GM18520 (cell line): Measurements from ENCODE around the gene PKP1.
"Not testable (repeated sequence)": the region's sequence is repeated elsewhere in the genome, so short reads cannot be mapped to it uniquely, and the experiment has no call there.

ENCODE experiments used
- ATAC-seq: cut with Tn5 transposase; IDR thresholded peaks from one replicate; pipeline ENCODE4 v1.9.1; 2021; ENCODE audit not compliant: unreplicated experiment

Gene PKP1, protein sequence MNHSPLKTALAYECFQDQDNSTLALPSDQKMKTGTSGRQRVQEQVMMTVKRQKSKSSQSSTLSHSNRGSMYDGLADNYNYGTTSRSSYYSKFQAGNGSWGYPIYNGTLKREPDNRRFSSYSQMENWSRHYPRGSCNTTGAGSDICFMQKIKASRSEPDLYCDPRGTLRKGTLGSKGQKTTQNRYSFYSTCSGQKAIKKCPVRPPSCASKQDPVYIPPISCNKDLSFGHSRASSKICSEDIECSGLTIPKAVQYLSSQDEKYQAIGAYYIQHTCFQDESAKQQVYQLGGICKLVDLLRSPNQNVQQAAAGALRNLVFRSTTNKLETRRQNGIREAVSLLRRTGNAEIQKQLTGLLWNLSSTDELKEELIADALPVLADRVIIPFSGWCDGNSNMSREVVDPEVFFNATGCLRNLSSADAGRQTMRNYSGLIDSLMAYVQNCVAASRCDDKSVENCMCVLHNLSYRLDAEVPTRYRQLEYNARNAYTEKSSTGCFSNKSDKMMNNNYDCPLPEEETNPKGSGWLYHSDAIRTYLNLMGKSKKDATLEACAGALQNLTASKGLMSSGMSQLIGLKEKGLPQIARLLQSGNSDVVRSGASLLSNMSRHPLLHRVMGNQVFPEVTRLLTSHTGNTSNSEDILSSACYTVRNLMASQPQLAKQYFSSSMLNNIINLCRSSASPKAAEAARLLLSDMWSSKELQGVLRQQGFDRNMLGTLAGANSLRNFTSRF

DNA sequence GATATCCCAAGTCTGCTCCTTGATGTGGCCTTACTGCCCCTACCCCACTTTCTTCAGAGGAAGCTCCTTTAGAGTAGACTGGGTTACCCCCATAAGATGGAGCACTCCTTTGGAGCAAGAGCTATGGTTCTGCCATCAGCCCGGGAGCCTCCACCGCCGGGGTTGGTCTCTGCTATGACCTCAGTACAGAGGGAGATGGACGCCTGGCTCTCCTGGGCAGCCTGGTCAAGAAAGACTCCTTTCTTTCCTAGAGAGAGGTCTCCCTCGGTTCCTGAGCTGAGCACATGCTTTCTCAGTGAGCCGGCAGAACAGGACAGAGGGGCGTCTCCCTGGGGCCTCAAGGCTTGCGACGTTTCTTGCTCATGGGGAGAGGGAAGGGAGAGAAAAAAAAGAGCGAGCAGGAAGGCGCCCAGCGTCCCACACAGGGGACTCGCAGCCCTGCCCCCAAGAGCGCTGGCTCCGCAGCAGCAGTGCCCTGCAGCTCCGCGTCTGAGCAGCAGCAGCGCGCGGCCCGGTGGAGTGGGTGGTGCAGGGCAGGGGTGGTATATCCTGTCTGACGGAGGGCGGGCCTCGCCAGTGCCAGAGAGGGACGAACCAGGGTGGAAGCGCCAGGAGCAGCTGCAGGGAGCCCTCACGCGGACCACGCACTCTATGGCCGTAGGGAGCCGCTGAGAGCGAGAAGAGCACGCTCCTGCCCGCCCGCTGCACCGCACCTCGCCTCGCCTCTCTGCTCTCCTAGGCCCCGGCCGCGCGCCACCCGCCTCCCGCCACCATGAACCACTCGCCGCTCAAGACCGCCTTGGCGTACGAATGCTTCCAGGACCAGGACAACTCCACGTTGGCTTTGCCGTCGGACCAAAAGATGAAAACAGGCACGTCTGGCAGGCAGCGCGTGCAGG lies at the start of gene PKP1:
PKP1 (plus strand) TSS at position 576 of the 899 bp plus-strand sequence; CDS start at position 773, 197 bp downstream.
- ATAC-seq: no peak

DNA sequence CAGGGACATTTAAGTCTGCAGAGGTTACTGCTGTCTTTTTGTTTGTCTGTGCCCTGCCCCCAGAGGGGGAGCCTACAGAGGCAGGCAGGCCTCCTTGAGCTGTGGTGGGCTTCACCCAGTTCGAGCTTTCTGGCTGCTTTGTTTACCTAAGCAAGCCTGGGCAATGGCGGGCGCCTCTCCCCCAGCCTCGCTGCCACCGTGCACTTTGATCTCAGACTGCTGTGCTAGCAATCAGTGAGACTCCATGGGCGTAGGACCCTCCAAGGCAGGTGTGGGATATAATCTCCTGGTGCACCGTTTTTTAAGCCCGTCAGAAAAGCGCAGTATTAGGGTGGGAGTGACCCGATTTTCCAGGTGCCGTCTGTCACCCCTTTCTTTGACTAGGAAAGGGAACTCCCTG lies 43.7 kb upstream of the PKP1 start:
- ATAC-seq: not testable (repeated sequence)

DNA sequence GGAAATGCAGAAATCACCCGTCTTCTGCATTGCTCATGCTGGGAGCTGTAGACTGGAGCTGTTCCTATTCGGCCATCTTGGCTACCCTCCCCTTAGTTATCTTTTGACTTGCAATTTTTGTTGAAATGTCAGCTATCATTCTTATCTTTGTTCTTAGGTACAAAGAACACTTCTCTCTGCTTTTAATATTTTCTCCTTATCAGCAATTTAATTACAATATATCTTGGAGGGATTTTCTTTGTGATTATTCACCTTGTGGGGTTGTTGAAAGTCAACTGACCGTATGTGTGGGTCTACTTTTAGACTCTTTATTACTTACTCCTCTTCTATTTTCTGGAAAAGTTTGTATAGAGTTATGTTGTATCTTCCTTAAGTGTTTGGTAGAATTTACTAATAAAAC lies 43.1 kb upstream of the PKP1 start:
- ATAC-seq: no peak

DNA sequence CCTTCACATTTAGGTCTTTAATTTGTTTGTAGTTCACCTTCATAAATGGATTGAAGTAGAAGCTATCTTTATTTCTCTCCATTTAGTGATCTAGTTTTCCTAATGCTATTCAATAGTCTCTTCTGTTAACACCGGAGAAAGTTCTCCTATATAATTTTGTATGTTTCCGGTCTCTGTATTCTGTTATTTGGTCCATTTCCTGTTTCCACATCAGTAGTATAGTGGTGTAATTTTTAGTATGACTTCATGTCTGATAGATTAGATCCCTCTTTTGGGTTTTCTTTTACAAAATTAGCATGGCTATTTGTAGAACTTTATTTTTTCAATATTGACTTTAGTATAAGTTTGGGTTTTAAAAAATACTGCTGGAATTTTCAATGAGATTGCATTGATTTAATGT lies 41.6 kb upstream of the PKP1 start:
- no peak for ATAC-seq

DNA sequence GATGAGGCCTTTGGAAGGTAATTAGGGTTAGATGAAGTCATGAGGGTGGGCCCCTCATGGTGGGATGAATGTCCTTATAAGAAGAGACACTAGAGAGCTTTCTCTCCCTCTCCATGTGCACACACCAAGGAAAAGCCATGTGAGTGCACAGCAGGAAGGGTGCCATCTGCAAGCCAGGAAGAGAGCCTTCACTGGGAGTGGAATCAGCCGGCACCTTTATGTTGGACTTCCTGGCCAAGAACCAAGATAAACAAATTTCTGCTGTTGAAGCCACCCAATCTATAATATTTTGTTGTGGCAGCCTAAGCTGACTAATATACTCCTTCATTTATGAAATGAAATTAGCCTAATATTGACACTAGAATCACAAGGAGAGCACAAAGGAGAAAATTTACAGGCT lies 38.2 kb upstream of the PKP1 start:
- ATAC-seq: no peak

DNA sequence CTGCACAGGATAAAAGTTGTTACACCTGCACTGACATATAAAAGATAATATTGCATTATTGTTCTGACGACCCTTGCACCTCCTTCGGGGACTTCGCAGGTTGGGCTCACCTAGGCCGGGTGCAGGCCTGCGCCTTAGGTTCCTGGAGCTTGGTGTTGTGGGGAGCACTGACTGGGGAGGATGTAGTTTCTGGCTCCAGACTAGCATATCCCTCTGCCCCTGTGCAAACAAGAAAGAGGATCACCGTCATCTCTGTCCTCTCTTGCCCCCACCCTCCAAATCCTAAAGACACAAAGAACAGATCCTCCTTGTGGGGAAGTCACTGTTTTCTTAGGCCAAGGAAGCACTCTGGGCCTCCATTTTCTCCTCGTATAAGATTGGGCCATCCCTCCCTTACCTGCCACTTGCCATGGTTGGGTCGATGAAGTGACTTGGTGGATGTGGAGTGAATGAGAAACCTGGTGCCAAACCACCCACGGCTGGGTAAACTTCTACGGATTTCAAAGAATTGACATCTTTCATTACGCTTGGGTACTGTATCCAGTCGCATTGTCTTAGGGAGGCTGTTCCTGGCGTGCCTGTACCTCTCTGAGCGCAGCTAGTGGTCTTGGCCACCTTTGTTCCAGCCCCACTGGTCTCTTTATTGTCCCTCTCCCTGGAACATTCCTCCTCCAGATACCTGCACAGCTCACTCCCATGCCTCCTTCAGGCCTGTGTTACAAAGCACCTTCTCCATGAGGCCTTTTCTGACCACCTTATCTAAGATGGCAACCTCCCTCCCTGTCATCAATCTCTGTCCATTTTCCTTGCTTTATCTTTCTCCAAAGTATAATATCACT lies 34.4 kb upstream of the PKP1 start:
- no peak for ATAC-seq

DNA sequence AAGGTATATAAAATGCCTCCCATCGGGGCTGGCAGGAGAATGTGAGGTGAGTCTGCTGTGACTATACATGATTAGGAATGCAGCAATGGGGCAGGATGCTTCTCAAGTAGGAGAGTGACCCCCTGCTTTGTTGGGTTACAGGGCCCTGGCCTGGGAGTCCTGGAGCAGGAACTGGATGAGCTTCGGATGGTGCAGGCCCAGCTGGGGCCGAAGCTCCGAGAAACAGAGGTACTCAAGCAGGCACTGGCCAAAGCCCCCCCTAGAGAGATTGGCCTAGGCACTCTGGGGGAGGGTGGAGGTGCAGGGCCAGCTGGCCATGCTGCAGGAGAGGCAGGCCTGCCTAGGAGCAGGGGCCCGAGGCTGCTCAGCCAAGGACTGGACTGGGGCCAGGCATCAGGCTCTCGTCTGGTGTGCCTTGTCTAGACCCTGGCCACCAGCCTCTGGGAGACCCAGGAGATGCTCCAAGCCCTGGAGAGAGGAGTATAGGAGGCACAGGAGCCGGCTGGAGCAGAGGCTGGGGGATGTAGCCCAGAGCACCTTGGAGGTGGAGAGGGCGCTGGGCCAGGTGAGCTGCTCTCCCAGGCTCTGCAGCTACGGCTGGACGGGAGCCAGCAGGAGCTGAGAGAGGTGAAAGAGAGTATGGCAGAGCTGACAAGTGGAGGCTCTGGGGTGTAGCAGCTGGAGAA lies 32.8 kb upstream of the PKP1 start:
- no peak for ATAC-seq

DNA sequence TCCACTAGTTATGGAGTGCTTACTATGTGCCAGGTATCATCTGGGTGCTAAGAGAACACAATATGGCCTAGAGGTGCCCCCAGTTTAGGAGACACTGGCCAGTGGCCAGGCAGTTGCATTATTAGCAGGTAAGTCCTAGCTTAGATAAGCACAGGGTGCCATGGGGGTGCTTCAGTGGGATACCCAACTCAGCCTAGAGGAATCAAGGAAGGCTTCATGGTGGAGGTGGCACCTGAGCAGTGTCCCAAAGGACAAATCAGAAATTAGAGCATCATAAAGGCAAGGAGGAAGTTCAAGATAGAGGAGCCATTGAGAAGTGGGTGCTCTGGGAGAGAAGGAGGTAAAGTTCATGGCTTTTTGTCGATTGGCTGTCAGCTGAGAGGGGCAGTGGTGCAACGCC lies 31.9 kb upstream of the PKP1 start:
- no peak for ATAC-seq

DNA sequence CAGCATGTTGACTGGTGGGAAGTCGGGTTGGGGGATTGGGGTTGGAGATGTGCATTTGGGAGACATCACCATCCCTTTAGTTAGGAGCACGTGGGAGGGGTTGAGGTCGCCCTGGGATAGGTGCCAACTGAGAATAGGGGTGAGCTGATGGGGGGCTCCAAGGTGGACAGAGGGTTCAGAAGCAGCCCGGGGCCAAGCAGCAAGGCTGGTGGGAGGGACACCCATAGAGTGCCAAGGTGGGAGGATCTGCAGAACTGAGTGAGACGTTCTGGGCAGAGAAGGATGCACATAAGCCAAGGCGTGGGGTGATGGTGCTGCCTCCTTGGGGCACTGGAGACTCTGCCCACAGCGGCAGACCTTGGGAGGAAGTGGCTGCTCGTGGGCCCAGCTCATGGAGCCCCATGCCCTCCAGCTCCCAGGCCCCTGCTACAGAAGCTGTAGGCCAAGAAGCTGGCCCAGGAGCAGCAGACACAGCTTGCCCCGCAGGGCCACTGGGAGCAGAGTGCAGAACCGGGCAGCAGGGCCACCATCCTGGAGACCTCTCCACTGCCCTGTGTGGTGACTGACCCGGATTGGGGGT lies 31.4 kb upstream of the PKP1 start:
- ATAC-seq: no peak

DNA sequence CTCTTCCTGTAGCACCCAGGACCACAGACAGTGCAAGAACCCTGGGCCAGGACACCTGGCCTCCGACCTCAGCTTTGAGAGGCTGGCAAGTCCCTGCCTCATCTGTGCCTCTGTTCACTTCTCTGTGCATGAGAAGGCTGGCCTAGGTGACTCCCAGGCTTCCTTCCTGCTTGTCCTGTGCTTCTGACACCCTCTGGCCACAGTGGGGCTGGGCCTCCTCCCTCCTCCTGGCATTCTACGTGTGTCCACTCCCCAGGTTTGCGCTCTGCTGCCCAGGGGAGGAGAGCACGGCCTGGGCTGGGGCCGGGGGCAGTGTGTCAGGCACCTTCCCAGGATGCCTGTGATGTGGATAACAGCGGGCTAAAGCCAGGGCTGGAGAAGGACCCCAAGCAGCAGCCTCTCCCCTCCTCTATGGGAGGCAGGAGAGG lies 30.3 kb upstream of the PKP1 start:
- ATAC-seq: no peak

DNA sequence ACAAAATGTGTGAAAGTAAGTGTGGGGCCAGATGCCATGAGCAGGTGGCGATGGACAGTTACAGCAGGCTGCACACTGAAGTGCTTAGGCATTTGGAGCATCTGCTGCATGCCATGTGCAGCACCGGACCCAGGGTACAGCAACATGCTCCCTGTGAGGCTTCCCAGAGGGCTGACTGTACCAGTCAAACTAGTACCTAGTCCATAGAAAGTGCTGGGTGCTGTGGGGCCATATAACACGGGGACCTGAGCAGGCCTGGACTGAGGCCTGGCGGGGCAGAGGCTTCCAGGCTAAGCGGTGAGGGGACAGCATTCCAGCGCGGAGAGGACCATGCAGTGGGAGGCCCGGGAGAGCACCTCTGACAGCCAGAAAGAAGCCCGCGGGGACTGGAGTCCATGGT lies 29.9 kb upstream of the PKP1 start:
- no peak for ATAC-seq

DNA sequence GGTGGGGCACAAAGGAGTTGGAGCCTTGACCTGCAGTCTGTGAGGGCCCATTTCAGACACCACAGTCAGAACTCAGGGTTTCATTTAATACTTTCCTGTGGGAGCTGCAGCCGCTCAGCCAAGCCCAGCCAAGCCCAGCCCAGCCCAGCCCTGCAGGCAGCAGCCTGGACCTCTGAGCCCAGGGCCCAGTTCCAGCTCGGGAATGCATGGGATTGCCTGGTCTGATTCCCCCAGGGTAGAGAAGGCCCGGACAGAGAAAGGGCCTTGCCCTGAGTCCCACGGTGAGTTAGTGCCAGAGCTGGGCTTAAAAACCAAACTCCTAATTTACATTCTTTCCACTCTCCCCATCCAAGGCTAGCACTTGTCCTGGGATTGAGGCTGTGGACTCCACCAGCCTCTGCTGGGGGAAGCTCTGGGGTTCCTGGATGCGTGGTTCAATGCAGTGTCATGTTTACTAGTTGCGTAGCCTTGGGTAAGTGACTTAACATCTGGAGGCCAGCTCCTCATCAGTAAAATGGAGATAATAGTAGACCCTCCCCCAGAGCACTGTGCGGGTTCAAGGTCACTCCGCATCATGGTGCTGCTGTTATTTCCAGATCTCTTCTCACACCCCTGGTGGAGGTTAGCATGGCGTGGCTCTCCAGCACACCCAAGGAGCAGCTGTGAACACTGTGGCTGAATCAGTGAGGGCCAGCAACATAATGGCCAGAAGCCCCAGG lies 29.2 kb upstream of the PKP1 start:
- ATAC-seq: no peak

DNA sequence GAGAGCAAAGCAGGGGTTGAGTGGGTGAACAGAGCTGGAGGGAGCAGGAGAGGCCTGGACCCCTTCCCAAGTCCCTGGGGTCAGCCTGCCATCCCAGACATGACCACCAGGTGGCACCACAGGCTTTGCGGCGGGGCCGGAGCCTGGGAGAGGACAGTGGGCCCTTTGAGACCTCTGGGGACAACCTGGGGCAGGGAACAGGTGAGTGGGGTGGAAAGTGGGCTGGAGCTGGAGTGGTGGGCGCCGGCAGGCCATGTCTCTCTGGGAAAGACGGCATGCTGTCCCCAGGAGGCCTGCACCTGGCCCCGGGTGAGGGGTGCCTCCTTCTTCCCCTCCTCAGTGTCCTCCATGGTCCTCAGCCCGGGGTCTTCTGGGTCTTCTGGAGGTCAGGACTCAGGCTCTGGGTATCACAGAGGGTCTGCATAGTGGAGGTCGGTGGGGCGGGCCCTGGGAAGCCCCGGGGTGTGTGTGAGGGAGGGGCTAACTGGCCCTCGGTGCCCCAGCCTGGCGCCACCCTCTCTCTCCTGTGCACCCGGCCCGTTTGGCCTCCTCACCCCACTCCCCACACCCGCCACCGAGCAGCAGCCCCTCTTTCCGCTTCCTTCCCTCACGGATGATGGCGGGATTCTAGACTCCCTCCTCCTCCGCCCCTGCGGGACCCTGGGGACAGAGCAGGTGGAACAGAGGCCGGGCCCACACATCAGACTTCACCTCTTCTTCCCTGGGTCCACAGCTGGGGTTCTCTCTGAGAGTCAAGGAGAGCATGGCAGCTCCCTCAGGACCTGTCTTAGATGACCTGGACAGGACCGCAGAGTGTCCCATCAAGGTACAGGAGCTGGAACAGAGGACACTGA lies 28.5 kb upstream of the PKP1 start:
- ATAC-seq: no peak

DNA sequence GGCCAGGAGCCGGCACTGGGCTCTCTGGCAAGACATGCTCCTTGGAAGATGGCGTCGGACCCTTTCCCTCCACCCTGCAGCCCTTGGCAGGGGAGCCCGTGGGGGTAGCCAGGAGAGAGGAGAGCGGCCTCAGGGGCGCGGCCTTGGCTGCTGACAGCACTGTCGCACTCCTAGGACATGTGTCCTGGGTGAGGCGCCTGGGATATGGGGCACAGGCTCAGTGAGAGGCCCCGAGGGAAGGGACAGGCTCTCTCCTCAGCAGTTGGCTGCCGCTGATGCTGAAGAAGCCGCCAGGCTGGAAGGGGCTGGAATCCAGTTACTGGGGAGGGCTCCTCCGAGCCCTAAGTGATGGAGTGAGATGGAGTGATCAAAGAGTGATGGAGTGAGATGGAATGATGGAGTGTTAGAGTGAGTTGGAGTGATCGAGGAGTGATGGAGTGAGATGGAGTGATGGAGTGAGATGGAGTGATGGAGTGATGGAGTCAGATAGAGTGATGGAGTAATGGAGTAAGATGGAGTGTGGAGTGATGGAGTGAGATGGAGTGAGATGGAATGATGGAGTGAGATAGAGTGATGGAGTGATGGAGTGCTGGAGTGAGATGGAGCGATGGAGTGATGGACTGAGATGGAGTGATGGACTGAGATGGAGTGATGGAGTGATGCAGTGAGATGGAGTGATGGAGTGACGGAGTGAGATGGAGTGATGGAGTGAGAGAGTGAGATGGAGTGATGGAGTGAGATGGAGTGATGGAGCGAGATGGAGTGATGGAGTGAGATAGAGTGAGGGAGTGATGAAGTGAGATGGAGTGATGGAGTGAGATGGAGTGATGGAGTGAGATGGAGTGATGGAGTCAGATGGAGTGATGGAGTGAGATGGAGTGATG lies 27.6 kb upstream of the PKP1 start:
- ATAC-seq: no peak

DNA sequence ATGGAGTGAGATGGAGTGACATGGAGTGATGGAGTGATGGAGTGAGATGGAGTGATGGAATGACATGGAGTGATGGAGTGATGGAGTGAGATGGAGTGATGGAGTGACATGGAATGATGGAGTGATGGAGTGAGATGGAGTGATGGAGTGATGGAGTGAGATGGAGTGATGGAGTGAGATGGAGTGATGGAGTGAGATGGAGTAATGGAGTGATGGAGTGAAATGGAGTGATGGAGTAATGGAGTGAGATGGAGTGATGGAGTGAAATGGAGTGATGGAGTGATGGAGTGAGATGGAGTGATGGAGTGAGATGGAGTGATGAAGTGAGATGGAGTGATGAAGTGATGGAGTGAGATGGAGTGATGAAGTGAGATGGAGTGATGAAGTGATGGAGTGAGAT lies 25.2 kb upstream of the PKP1 start:
- ATAC-seq: not testable (repeated sequence)

DNA sequence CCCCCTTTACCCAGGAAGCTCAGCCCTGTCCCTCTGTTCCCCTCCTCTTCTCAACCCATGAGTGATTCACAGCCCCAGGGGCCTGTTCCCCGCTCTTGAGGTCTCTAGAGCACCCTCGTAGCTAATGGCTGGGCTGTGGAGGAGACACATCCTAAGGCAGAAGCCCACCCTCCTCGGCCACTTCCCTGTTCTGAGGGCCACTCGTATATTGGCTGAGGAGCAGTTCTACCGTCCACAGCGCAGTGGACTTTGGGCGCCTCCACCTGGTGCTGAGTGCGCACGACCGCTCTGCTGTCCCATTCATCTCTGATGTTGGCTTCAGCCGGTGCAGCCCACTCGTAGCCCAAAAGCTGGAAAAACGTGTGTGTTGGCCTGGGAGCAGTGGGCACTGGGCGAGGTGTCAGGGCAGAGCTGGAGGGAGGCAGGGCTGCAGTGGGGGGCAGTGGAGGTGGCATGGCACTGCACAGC lies 24.5 kb upstream of the PKP1 start:
- no peak for ATAC-seq
